HCT116 (cell line): ENCODE measurements around the gene PPP2R5C. TPM values are rescaled to one million over a fixed set of nuclear protein-coding genes. Genes with fewer than 3 reads are reported as not detected.

ENCODE experiments used
- ATAC-seq: fragments of 200-7000 bp; cut with Tn5 transposase; 2 replicates; pipeline ENCODE4 v1.9.1; 2020; ENCODE audit warnings: mild to moderate bottlenecking, moderate library complexity
- BruUV-seq: library from RNA; stranded (reverse); fragments of 400-500 nt; replicated peaks from 2 replicates; lab custom pipeline; 2021; lab: Mats Ljungman, UMichigan
- CTCF ChIA-PET: fragments of 300-600 bp; sonication (Branson Sonifier 250); formaldehyde crosslinking; loops from one replicate; lab custom pipeline; 2021; ENCODE audit warnings: antibody characterized with exemption; lab: Charles Lee
- POLR2A ChIA-PET: fragments of 300-600, 350-600 bp; sonication (Branson Sonifier 250); formaldehyde crosslinking; loops from one replicate; lab custom pipeline; 2021; ENCODE audit warnings: antibody characterized with exemption; lab: Charles Lee
- RAD21 ChIA-PET, 2 experiments: fragments of 300-600 bp; sonication (Branson Sonifier 250); formaldehyde crosslinking; loops; one replicate each; lab custom pipeline; 2023; ENCODE audit warnings: low total read pairs in 2 of 2; ENCODE audit not compliant: uncharacterized antibody in 2 of 2, unreplicated experiment in 2 of 2, low non-redundant PET in 1 of 2; lab: Charles Lee
- DNase-seq: peaks from one replicate; pipeline ENCODE4 v3.0.0-alpha.2; 2010; ENCODE audit warnings: low read depth, low spot score
- H2AFZ ChIP-seq: fragments of 200-600 bp; shearing (Covaris generic), sonication (generic); 2 replicates; pipeline ENCODE4 v1.6.1; 2017; ENCODE audit warnings: low read depth, mixed run types, mixed read lengths, antibody characterized with exemption, low read length; ENCODE audit not compliant: poor library complexity, severe bottlenecking
- H3K27ac ChIP-seq: 2 replicates; pipeline ENCODE4 v1.5.1; 2012; ENCODE audit warnings: low read depth, low read length
- H3K27me3 ChIP-seq: fragments of 200-600 bp; sonication (generic); 2 replicates; pipeline ENCODE4 v1.6.1; 2016; ENCODE audit warnings: mixed run types, low read length, mixed read lengths; ENCODE audit not compliant: insufficient read depth
- H3K36me3 ChIP-seq, 2 experiments: fragments of 200-500 bp in 1 of 2; fragments of 200-600 bp in 1 of 2; sonication (Bioruptor generic) in 1 of 2; sonication (generic) in 1 of 2; 2 replicates each; pipeline versions ENCODE4 v1.5.1 to v1.6.1; 2014 to 2016; ENCODE audit warnings: low read length in 2 of 2, inconsistent platforms in 1 of 2, mixed read lengths in 1 of 2, mixed run types in 1 of 2; ENCODE audit not compliant: insufficient read depth in 2 of 2, control insufficient read depth in 1 of 2
- H3K4me1 ChIP-seq, 2 experiments: fragments of 200-600 bp in 1 of 2; sonication (generic) in 1 of 2; 2 replicates each; pipeline versions ENCODE4 v1.5.1 to v1.6.1; 2012 to 2017; ENCODE audit warnings: low read length in 2 of 2, inconsistent platforms in 1 of 2, mild to moderate bottlenecking in 1 of 2, mixed read lengths in 1 of 2, mixed run types in 1 of 2, moderate library complexity in 1 of 2; ENCODE audit not compliant: insufficient read depth in 2 of 2, control insufficient read depth in 1 of 2
- H3K4me2 ChIP-seq: fragments of 200-600 bp; sonication (generic); 2 replicates; pipeline ENCODE4 v1.6.1; 2017; ENCODE audit warnings: mixed run types, low read length, mixed read lengths
- H3K4me3 ChIP-seq, 2 experiments: fragments of 200-600 bp in 1 of 2; sonication (generic) in 1 of 2; replicated peaks in 1 of 2; 2 replicates each; pipeline ENCODE4 v1.5.1; 2011 to 2016; ENCODE audit warnings: low read length in 2 of 2, control low read depth in 1 of 2, low read depth in 1 of 2, mild to moderate bottlenecking in 1 of 2, mixed read lengths in 1 of 2, mixed run types in 1 of 2
- H3K79me2 ChIP-seq: fragments of 200-600 bp; sonication (generic); 2 replicates; pipeline ENCODE4 v1.6.1; 2017; ENCODE audit warnings: mild to moderate bottlenecking, mixed run types, low read length, moderate library complexity, mixed read lengths; ENCODE audit not compliant: insufficient read depth
- H3K9ac ChIP-seq: fragments of 200-600 bp; sonication (generic); 2 replicates; pipeline ENCODE4 v1.6.1; 2016; ENCODE audit warnings: low read length, mixed read lengths
- H3K9me2 ChIP-seq: fragments of 200-600 bp; sonication (generic), shearing (Covaris generic); 2 replicates; pipeline ENCODE4 v1.6.1; 2017; ENCODE audit warnings: mixed run types, mild to moderate bottlenecking, moderate library complexity; ENCODE audit not compliant: insufficient read depth
- H3K9me3 ChIP-seq, 2 experiments: fragments of 200-500 bp in 1 of 2; fragments of 200-600 bp in 1 of 2; sonication (Bioruptor generic) in 1 of 2; sonication (generic) in 1 of 2; 2 replicates each; pipeline ENCODE4 v1.6.1; 2014 to 2017; ENCODE audit warnings: low read length in 2 of 2, mixed read lengths in 2 of 2, inconsistent platforms in 1 of 2, low read depth in 1 of 2, mild to moderate bottlenecking in 1 of 2, mixed run types in 1 of 2, moderate library complexity in 1 of 2; ENCODE audit not compliant: control insufficient read depth in 1 of 2, insufficient read depth in 1 of 2
- H4K20me1 ChIP-seq: fragments of 200-600 bp; sonication (generic), shearing (Covaris generic); 2 replicates; pipeline ENCODE4 v1.6.1; 2017; ENCODE audit warnings: mixed run types, mild to moderate bottlenecking, moderate library complexity; ENCODE audit not compliant: insufficient read depth
- CBX3 ChIP-seq: IDR thresholded peaks from 2 replicates; pipeline ENCODE4 v1.6.1; 2012; ENCODE audit warnings: low read depth
- CTCF ChIP-seq, 3 experiments: fragments of 200-600 bp in 1 of 3; sonication (generic) in 1 of 3; IDR thresholded peaks in 2 of 3; conservative IDR thresholded peaks in 1 of 3; 2 replicates each; pipeline ENCODE4 v1.5.1; 2012 to 2017; ENCODE audit warnings: low read depth in 2 of 3, low read length in 2 of 3, antibody characterized with exemption in 1 of 3, borderline replicate concordance in 1 of 3, control low read depth in 1 of 3, mild to moderate bottlenecking in 1 of 3, mixed read lengths in 1 of 3, mixed run types in 1 of 3, moderate library complexity in 1 of 3; ENCODE audit not compliant: insufficient read depth in 1 of 3
- ELF1 ChIP-seq: IDR thresholded peaks from 2 replicates; pipeline ENCODE4 v1.6.1; 2012; ENCODE audit warnings: low read depth, borderline replicate concordance
- EZH2 ChIP-seq: fragments of 200-600 bp; sonication (generic); IDR thresholded peaks from 2 replicates; pipeline ENCODE4 v1.6.1; 2017; ENCODE audit warnings: antibody characterized with exemption, mixed run types
- FOSL1 ChIP-seq: IDR thresholded peaks from 2 replicates; pipeline ENCODE4 v1.6.1; 2012; ENCODE audit warnings: low read depth
- JUND ChIP-seq: IDR thresholded peaks from 2 replicates; pipeline ENCODE4 v1.6.1; 2012
- REST ChIP-seq: IDR thresholded peaks from 2 replicates; pipeline ENCODE4 v1.6.1; 2012; ENCODE audit warnings: low read depth
- SIN3A ChIP-seq: IDR thresholded peaks from 2 replicates; pipeline ENCODE4 v1.6.1; 2012; ENCODE audit warnings: low read depth
- SP1 ChIP-seq: IDR thresholded peaks from 2 replicates; pipeline ENCODE4 v1.6.1; 2012; ENCODE audit warnings: low read depth
- SRF ChIP-seq: IDR thresholded peaks from 2 replicates; pipeline ENCODE4 v1.6.1; 2012; ENCODE audit warnings: low read depth
- TCF7L2 ChIP-seq: IDR thresholded peaks from 2 replicates; pipeline ENCODE4 v1.7.0; 2011; ENCODE audit warnings: borderline replicate concordance, inconsistent platforms; ENCODE audit not compliant: insufficient read depth, insufficient read length; ENCODE audit errors: extremely low read depth
- YY1 ChIP-seq: IDR thresholded peaks from 2 replicates; pipeline ENCODE4 v1.6.1; 2011; ENCODE audit warnings: low read length, low read depth, moderate library complexity, mild to moderate bottlenecking; ENCODE audit not compliant: insufficient replicate concordance; ENCODE audit errors: extremely low read depth
- ZFX ChIP-seq: fragments of 450-650 bp; IDR thresholded peaks from 2 replicates; pipeline ENCODE4 v1.6.1; 2017
- intact Hi-C: fragments of 100-400 bp; cut with micrococcal nuclease; formaldehyde crosslinking; loops from 2 replicates; pipeline ENCODE4 v1.10.0; 2022
- total RNA-seq: library from RNA; stranded (reverse); gene quantifications from one replicate; pipeline ENCODE4 v1.2.1, GENCODE V29; 2021; ENCODE audit not compliant: unreplicated experiment
- TF ChIP-seq, protein P1 (sequence below): IDR thresholded peaks from 2 replicates; pipeline ENCODE4 v1.6.1; 2012

The PPP2R5C gene
- total RNA-seq, 1 experiment from 2014 or later: 117 TPM

DNA sequence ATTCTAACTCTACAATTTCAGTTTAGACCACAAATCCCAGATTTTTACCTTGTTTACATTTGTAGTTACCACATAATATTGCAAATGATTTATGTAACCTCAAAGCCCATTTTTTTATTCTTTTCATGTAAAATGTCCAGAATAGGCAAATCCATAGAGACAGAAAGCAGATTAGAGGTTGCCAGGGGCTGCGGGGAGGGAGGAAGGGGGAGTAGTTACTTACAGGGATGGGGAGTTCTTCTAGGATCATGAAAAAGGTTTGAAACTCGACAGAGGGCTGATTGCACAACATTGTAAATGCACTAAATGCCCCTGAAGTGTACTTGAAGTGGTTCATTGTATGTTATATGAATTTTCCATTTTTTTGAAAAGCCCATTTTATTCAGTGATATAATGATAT is 66.5 kb downstream of the PPP2R5C start:
- DNase-seq: no peak
- ChIA-PET CTCF (no interaction called here), RAD21 (no interaction called here), POLR2A (interaction anchor here (0.6 kb wide), 1 partner anchor 19 kb away, joined by 3 read pairs; no protein-coding TSS in a partner anchor)
- no peaks in the 10 kb centered on the region for H3K9me3 ChIP-seq
- H3K79me2 ChIP-seq: peaks cover 93% of the 10 kb centered on the region
- no peak for ATAC-seq
- TF ChIP-seq SRF (no peak), YY1 (no peak), CBX3 (no peak), FOSL1 (no peak), SIN3A (no peak), ZFX (no peak), ELF1 (no peak), JUND (no peak), EZH2 (no peak), TCF7L2 (no peak), SP1 (no peak), REST (no peak), CTCF (IDR thresholded peaks at IDR 0.05 in 2 of 3, conservative IDR thresholded peaks at IDR 0.05 in 1 of 3; ENCODE audit: borderline replicate concordance in 1 of 3, insufficient read depth in 1 of 3, low read depth in 2 of 3, low read length in 2 of 3) (no peak)
- TF ChIP-seq, protein P1, sequence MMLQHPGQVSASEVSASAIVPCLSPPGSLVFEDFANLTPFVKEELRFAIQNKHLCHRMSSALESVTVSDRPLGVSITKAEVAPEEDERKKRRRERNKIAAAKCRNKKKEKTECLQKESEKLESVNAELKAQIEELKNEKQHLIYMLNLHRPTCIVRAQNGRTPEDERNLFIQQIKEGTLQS: no peak
- no peaks in the 10 kb centered on the region for H3K4me1 ChIP-seq
- H3K36me3 ChIP-seq: no peaks in the 10 kb centered on the region
- 0 out of 2 replicates have a peak, but pooled peaks cover 5% of the 10 kb centered on the region for H4K20me1 ChIP-seq
- H3K9ac ChIP-seq: no peak overlapping the region
- no TSS peak for BruUV-seq
- no peak overlapping the region for H3K4me3 ChIP-seq
- no peaks in the 10 kb centered on the region for H3K27me3 ChIP-seq
- H3K27ac ChIP-seq: no peak overlapping the region
- no peaks in the 10 kb centered on the region for H3K9me2 ChIP-seq
- H2AFZ ChIP-seq: no peak overlapping the region
- intact Hi-C loops: no loop called here
- H3K4me2 ChIP-seq: no peak overlapping the region
